ENCODE measurements around the gene PLXNA2. TPM values are rescaled to one million over a fixed set of nuclear protein-coding genes. Genes with fewer than 3 reads are reported as not detected.

Gene PLXNA2
- total RNA-seq, 2 experiments from 2014 or later = 0.23 TPM; not detected in 1

DNA sequence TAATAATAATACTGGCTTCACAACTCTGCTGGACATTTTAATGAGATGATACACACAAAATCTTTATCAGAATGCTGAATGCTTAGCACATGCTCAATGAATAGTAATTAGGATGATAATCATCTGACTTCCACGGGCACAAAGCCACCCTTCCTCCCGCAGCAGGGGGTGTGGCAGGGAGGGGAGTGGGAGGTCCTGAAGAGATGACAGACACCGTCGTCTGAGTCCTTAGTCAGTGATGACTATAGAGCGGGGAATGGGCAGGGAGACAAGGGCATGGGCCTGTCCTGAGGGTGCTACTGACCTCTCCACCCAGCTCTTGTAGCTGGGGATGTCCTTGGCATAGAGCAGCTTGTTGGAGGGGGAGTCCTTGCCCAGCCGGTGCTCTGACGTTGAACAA lies 215.7 kb downstream of the PLXNA2 start:
- Histone ChIP-seq H3K79me2 (ENCODE audit: insufficient read depth, low read depth, low read length) (no peaks in the 10 kb centered on the region), H3K9me3 (ENCODE audit: low read length) (no peaks in the 10 kb centered on the region), H3K9me2 (ENCODE audit: insufficient read depth, low read length) (no peaks in the 10 kb centered on the region), H3K4me2 (ENCODE audit: low read length) (no peak overlapping the region), H4K20me1 (ENCODE audit: insufficient read depth, low read length) (no peaks in the 10 kb centered on the region), H3K27ac (ENCODE audit: low read depth, low read length, poor library complexity, severe bottlenecking) (no peak overlapping the region), H2AFZ (ENCODE audit: low read length) (no peak overlapping the region), H3K4me3 (ENCODE audit: low read depth, low read length, poor library complexity, severe bottlenecking) (no peak overlapping the region), H3K4me1 (ENCODE audit: insufficient read depth, low read length, poor library complexity, severe bottlenecking) (no peaks in the 10 kb centered on the region), H3K36me3 (ENCODE audit: insufficient read depth, low read length) (no peaks in the 10 kb centered on the region)
- intact Hi-C loops (cut with micrococcal nuclease; ENCODE audit: unreplicated experiment) = no loop called here
- no peak for DNase-seq (ENCODE audit: low spot score)
- CTCF ChIA-PET (ENCODE audit: unreplicated experiment) = no interaction called here
- TF ChIP-seq, protein P1, sequence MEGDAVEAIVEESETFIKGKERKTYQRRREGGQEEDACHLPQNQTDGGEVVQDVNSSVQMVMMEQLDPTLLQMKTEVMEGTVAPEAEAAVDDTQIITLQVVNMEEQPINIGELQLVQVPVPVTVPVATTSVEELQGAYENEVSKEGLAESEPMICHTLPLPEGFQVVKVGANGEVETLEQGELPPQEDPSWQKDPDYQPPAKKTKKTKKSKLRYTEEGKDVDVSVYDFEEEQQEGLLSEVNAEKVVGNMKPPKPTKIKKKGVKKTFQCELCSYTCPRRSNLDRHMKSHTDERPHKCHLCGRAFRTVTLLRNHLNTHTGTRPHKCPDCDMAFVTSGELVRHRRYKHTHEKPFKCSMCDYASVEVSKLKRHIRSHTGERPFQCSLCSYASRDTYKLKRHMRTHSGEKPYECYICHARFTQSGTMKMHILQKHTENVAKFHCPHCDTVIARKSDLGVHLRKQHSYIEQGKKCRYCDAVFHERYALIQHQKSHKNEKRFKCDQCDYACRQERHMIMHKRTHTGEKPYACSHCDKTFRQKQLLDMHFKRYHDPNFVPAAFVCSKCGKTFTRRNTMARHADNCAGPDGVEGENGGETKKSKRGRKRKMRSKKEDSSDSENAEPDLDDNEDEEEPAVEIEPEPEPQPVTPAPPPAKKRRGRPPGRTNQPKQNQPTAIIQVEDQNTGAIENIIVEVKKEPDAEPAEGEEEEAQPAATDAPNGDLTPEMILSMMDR (conservative IDR thresholded peaks at IDR 0.05; ENCODE audit: low read length) = no peak
- no peak for TF ChIP-seq EZH2phosphoT487 (IDR thresholded peaks at IDR 0.05; ENCODE audit: borderline replicate concordance, low read depth, low read length)
- POLR2A ChIA-PET = interaction anchor here (0.6 kb wide), 1 partner anchor 380 kb away, joined by 3 read pairs; no protein-coding TSS in a partner anchor
- no TSS peak for BruUV-seq (replicated peaks)

DNA sequence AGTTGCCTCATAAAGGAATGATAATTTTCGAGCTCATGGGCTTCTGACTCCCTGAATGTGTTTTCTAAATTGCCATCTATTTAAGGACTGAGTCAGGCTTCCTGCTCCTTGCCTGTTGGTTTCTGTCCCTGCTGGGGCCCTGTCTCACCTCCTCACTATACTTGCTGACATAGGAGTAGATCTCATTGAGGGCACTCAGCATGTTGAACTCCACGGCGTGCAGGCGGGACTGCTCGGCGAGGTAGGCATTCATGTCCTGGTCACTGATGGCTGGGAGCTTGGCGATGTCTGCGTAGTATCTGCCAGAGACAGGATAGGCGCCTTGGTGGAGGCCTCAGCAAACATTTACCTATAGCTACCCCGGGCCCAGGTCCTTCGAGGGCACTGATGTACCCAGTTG lies 216.3 kb downstream of the PLXNA2 start:
- H3K36me3 ChIP-seq (ENCODE audit: insufficient read depth, low read length) = no peaks in the 10 kb centered on the region
- no peaks in the 10 kb centered on the region for H3K9me2 ChIP-seq (ENCODE audit: insufficient read depth, low read length)
- BruUV-seq (replicated peaks) = no TSS peak
- intact Hi-C loops (cut with micrococcal nuclease; ENCODE audit: unreplicated experiment) = no loop called here
- no peak overlapping the region for H3K27ac ChIP-seq (ENCODE audit: low read depth, low read length, poor library complexity, severe bottlenecking)
- no peak for DNase-seq (ENCODE audit: low spot score)
- POLR2A ChIA-PET = interaction anchor here (0.6 to 1.3 kb wide), 2 partner anchors 15 to 389 kb away, joined by 3 read pairs; no protein-coding TSS in a partner anchor
- TF ChIP-seq, protein P1 (conservative IDR thresholded peaks at IDR 0.05; ENCODE audit: low read length) = no peak
- TF ChIP-seq EZH2phosphoT487 (IDR thresholded peaks at IDR 0.05; ENCODE audit: borderline replicate concordance, low read depth, low read length) = no peak
- H3K79me2 ChIP-seq (ENCODE audit: insufficient read depth, low read depth, low read length) = no peaks in the 10 kb centered on the region
- H3K4me3 ChIP-seq (ENCODE audit: low read depth, low read length, poor library complexity, severe bottlenecking) = no peak overlapping the region
- no peaks in the 10 kb centered on the region for H4K20me1 ChIP-seq (ENCODE audit: insufficient read depth, low read length)
- no peaks in the 10 kb centered on the region for H3K9me3 ChIP-seq (ENCODE audit: low read length)
- CTCF ChIA-PET (ENCODE audit: unreplicated experiment) = no interaction called here
- no peak overlapping the region for H3K4me2 ChIP-seq (ENCODE audit: low read length)
- no peaks in the 10 kb centered on the region for H3K4me1 ChIP-seq (ENCODE audit: insufficient read depth, low read length, poor library complexity, severe bottlenecking)
- no peak overlapping the region for H2AFZ ChIP-seq (ENCODE audit: low read length)

DNA sequence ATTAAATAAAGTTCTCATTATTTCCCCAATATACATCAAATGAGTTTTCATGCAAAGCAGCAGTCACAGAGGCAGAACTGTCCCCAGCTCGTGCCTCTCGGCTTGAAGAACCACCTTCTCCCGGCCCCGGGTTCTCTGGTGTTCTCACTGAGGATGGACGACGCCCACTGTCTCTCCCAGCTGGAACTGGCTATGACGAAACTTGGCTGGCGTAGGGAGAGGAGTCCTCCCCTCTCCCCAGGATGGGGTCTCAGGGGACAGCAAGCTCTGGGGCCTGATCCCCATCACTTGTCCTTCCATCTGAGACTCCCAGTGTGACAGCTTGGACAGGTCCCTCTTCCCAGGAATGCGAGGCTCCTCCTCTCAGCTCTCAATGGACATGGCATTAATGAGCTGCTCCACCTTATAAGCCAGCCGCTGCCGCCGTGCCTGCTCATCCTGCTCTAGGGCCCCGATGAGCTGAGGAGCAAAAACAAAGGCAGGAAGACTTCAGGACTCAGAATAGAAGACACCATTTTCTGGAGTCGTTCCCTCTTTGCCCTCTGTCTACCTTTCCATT lies 217.2 kb downstream of the PLXNA2 start:
- ChIA-PET POLR2A (interaction anchor here (0.5 to 1.3 kb wide), 3 partner anchors 11 to 81 kb away, joined by 3 read pairs; no protein-coding TSS in a partner anchor), CTCF (ENCODE audit: unreplicated experiment) (no interaction called here)
- Histone ChIP-seq H3K36me3 (ENCODE audit: insufficient read depth, low read length) (no peaks in the 10 kb centered on the region), H3K9me3 (ENCODE audit: low read length) (no peaks in the 10 kb centered on the region), H3K4me3 (ENCODE audit: low read depth, low read length, poor library complexity, severe bottlenecking) (no peak overlapping the region), H3K9me2 (ENCODE audit: insufficient read depth, low read length) (no peaks in the 10 kb centered on the region), H4K20me1 (ENCODE audit: insufficient read depth, low read length) (no peaks in the 10 kb centered on the region), H3K4me1 (ENCODE audit: insufficient read depth, low read length, poor library complexity, severe bottlenecking) (no peaks in the 10 kb centered on the region), H3K27ac (ENCODE audit: low read depth, low read length, poor library complexity, severe bottlenecking) (no peak overlapping the region), H2AFZ (ENCODE audit: low read length) (no peak overlapping the region), H3K79me2 (ENCODE audit: insufficient read depth, low read depth, low read length) (no peaks in the 10 kb centered on the region), H3K4me2 (ENCODE audit: low read length) (no peak overlapping the region)
- DNase-seq (ENCODE audit: low spot score) = no peak
- BruUV-seq (replicated peaks) = no TSS peak
- intact Hi-C loops (cut with micrococcal nuclease; ENCODE audit: unreplicated experiment) = no loop called here
- TF ChIP-seq, protein P1 (conservative IDR thresholded peaks at IDR 0.05; ENCODE audit: low read length) = no peak
- no peak for TF ChIP-seq EZH2phosphoT487 (IDR thresholded peaks at IDR 0.05; ENCODE audit: borderline replicate concordance, low read depth, low read length)

Data from OCI-LY7 (cell line).